UCSD-AML1 (cell line): Measurements from ENCODE around the gene PRKAA1.
A peak's percentile ranks its signal among the peaks of the same experiment; 100 is the strongest.

Experiments used
- DNase-seq: peaks from one replicate; lab custom pipeline; 2025; ENCODE audit not compliant: unreplicated experiment; lab: John Stamatoyannopoulos, UW

Gene PRKAA1

GRCh38 chr5:40781843-40782409, 16.2 kb downstream of the PRKAA1 start:
- no peak for DNase-seq

- DNase-seq = no peak
Measured at GRCh38 chr5:40780858-40781257, 17.3 kb downstream of the PRKAA1 start.

- DNase-seq = no peak
Measured at GRCh38 chr5:40780199-40780598, 18.0 kb downstream of the PRKAA1 start.

- no peak for DNase-seq
Measured at GRCh38 chr5:40779561-40779960, 18.6 kb downstream of the PRKAA1 start.

GRCh38 chr5:40778133-40778532, 20.0 kb downstream of the PRKAA1 start:
- DNase-seq = no peak

GRCh38 chr5:40776658-40776977, 21.6 kb downstream of the PRKAA1 start:
- no peak for DNase-seq

- no peak for DNase-seq
Measured at GRCh38 chr5:40775846-40776657, 22.1 kb downstream of the PRKAA1 start.

- DNase-seq = no peak
Measured at GRCh38 chr5:40775085-40775845, 22.9 kb downstream of the PRKAA1 start.

- DNase-seq = no peak
Measured at GRCh38 chr5:40774623-40775022, 23.6 kb downstream of the PRKAA1 start.

GRCh38 chr5:40770764-40771163, 27.4 kb downstream of the PRKAA1 start:
- DNase-seq = no peak

GRCh38 chr5:40762705-40763104, 35.5 kb downstream of the PRKAA1 start:
- DNase-seq = no peak

- DNase-seq = no peak
Measured at GRCh38 chr5:40757400-40757799, 40.8 kb downstream of the PRKAA1 start.

GRCh38 chr5:40755407-40756365, 42.5 kb downstream of the PRKAA1 start, which contains the start of gene TTC33:
TSS of gene TTC33 (minus strand) at chr5:40755961. CDS start at chr5:40747018, 8,943 bp downstream.
- peak; percentile 91 for DNase-seq

GRCh38 chr5:40755093-40755406, 43.1 kb downstream of the PRKAA1 start:
- DNase-seq = peak; percentile 53

GRCh38 chr5:40754381-40755092, 43.6 kb downstream of the PRKAA1 start:
- no peak for DNase-seq

GRCh38 chr5:40746703-40747102, 51.5 kb downstream of the PRKAA1 start:
- DNase-seq = no peak

- no peak for DNase-seq
Measured at GRCh38 chr5:40743771-40744170, 54.4 kb downstream of the PRKAA1 start.

GRCh38 chr5:40738502-40738901, 59.7 kb downstream of the PRKAA1 start:
- DNase-seq = no peak

- no peak for DNase-seq
Measured at GRCh38 chr5:40736103-40736875, 61.9 kb downstream of the PRKAA1 start.

GRCh38 chr5:40735609-40736008, 62.6 kb downstream of the PRKAA1 start:
- no peak for DNase-seq
